Mammary epithelial cell (primary cell): ENCODE results near the gene GRN.

ENCODE experiments used
- EZH2 ChIP-seq: IDR thresholded peaks from 2 replicates; pipeline ENCODE4 v1.6.1; 2012; ENCODE audit warnings: low read length, inconsistent platforms, borderline replicate concordance
- TF ChIP-seq, protein P1 (sequence below), 2 donors: IDR thresholded peaks in 1 of 2; conservative IDR thresholded peaks in 1 of 2; 2 replicates each; pipeline ENCODE4 v1.5.1; 2011 to 2012; ENCODE audit warnings: inconsistent platforms in 2 of 2, low read length in 2 of 2, mild to moderate bottlenecking in 2 of 2, control low read depth in 1 of 2, low read depth in 1 of 2; ENCODE audit not compliant: insufficient read depth in 1 of 2; ENCODE audit errors: extremely low read depth in 1 of 2

DNA sequence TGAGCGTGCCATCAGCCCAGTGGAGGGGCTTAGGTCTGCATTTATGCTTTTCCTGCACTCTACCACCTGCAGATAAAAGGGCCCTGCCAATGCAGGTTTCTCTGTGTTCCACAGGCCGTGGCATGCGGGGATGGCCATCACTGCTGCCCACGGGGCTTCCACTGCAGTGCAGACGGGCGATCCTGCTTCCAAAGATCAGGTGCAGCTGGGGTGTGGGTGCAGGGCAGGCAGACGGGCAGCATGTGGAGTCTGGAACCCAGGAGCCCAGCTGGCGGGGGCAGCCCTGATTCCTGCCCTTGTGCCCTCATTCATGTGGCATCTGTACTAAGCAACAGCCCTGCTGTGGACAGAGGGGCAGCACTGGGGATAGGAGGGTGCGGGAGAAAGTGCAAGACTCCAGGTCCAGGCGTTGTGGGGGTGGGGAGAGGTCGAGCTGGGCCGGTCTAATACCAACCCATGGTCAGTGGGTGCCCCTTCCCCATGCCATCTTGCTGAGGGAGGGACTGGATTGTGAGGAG lies 4.5 kb downstream of the GRN start:
- TF ChIP-seq, protein P1, sequence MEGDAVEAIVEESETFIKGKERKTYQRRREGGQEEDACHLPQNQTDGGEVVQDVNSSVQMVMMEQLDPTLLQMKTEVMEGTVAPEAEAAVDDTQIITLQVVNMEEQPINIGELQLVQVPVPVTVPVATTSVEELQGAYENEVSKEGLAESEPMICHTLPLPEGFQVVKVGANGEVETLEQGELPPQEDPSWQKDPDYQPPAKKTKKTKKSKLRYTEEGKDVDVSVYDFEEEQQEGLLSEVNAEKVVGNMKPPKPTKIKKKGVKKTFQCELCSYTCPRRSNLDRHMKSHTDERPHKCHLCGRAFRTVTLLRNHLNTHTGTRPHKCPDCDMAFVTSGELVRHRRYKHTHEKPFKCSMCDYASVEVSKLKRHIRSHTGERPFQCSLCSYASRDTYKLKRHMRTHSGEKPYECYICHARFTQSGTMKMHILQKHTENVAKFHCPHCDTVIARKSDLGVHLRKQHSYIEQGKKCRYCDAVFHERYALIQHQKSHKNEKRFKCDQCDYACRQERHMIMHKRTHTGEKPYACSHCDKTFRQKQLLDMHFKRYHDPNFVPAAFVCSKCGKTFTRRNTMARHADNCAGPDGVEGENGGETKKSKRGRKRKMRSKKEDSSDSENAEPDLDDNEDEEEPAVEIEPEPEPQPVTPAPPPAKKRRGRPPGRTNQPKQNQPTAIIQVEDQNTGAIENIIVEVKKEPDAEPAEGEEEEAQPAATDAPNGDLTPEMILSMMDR (conservative IDR thresholded peaks at IDR 0.05 in 1 of 2, IDR thresholded peaks at IDR 0.05 in 1 of 2; ENCODE audit: extremely low read depth in 1 of 2, insufficient read depth in 1 of 2, low read depth in 1 of 2, low read length in 2 of 2): no peak
- no peak for TF ChIP-seq EZH2
